ENCODE results near the gene GNAO1.

GNAO1 gene

DNA sequence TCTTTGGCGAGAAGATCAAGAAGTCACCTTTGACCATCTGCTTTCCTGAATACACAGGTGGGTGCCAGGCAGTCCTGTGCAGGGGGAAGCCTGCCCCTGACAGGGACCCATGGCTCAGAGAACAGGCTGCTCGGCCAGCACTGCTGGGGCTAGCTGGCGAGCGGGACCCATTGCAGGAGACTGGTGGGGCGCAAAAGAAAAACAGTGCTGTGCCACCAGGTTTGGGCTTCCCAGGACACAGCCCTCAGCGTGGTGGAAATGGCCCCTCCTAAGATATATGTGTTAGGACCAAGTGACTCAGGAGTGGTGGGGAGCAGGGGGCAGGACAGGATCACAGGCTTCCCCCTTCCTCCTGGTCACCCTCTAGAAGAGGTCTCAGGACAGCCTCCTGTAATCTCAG, 160.2 kb downstream of the GNAO1 start:
- no peak for DNase-seq

DNA sequence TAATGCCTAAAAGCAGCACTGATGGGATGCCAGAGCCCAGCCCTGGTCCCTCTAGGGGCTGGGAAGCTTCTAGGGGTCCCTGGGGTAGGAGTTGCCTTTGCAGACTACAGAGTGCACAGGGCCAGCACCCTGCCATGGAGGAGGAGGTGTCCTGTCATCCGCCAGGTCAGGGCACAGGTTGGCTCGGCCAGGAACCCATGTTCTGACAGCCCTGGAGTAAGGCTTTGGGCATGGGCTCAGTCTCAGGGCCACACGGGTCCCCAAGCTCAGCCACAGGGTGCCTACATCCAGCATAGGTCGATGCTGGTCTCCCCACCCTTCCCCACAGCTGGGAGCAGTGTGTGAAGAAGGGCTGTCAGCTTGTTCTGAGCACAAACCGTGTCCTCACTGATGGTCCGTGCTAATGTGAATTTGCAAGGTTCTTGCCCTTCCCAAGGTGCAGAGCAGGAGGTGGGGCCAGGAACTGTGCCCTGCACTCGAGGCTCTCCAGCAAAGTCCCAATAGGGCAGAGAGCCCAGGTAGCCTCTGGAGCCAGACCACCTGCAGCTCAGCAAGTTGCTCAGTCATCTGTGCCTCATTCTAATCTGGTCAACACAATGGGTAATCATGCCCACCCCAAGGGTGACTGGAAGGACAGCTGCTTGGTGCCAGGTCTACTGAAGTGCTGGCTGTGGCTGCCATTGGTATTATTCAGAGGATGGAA, 161.2 kb downstream of the GNAO1 start:
- no peak for DNase-seq

DNA sequence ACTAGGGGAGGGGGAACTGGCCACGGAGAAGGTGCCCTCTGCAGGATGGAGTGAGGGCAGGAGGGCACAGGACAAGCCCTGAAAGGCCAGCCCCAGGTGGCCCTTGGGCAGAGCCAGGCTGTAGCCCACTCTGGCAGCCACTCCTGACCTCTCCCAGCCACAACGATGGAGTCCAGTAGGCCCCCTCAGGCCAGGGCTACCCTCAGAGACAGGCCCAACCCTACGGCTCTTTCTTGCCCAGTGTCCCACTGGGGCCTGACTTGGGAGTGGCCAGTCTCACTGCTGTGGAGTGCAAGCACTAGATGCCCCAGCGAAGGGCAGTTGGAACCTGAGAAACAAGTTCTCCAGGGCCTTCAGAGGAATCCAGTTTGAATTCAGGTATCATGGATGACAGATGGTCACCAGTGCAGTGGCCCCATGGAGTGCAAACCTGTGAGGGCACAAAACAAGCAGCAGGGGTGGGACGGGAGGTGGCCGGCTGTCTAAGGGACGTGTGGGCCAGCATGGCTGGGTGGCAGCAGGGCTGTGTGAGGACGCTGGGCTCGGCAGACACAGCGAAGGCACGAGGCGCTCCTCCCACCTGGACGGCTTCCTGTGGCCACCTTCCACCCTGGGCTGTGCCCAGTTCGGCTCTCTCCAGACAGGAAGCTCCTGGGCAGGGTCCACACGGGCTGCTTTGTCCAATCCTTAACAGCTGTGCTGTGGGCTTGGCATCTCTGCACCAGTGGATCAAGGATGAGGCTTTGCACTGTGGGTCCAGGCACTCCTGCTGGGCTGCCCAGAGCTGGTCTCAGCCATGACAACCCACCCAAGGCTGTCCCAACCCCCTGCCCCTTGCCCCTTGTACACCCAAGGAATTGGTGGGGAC, 162.0 kb downstream of the GNAO1 start:
- DNase-seq, result no peak

DNA sequence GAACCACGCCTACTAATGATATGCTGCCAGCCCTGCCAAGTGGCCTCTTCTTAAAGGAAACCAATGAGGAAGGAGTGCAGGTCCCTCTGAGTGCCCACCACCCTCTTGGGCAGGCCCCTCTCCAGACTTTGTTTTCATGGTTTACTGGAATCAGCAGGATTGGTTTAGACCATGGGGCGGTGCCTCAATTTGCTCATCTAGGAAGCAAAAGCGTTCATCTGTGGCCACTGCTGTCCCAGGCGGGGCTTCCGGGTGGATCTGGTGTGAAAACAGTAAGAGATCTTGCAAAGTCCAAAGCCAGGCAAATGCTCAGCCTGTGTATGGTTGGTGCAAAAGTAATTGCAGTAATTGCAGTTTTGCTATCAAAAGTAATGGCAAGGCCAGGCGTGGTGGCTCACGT, 162.7 kb downstream of the GNAO1 start:
- no peak for DNase-seq

DNA sequence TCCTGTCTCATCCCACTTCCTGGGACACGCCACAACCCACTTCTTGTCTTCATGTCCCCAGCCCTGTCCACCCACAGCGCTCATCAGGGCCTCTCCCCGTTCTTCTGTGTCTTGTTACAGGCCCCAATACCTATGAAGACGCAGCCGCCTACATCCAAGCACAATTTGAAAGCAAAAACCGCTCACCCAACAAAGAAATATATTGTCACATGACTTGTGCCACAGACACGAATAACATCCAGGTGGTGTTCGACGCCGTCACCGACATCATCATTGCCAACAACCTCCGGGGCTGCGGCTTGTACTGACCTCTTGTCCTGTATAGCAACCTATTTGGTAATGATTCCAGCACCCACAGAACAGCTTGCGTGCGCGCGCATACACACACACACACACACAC, 163.5 kb downstream of the GNAO1 start:
- no peak for DNase-seq

DNA sequence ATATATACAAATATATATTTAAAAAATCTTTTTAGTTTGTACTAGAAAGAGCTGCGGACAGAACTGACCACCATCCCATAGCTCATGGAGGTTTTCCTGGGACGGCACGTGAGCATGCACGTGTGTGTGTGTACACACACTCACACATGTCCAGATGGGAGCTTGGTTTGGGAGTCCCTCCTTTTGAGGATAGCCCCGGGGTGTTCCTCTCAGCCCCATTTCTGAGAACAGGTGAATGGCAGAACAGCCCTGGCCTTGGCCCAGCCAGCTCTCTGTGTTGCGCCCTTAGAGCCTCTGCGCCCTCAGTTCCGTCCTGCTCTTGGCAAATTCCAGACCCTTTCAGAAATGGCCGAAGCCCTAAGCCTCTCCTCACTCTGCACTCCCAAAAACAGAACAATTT, 163.9 kb downstream of the GNAO1 start:
- no peak for DNase-seq

DNA sequence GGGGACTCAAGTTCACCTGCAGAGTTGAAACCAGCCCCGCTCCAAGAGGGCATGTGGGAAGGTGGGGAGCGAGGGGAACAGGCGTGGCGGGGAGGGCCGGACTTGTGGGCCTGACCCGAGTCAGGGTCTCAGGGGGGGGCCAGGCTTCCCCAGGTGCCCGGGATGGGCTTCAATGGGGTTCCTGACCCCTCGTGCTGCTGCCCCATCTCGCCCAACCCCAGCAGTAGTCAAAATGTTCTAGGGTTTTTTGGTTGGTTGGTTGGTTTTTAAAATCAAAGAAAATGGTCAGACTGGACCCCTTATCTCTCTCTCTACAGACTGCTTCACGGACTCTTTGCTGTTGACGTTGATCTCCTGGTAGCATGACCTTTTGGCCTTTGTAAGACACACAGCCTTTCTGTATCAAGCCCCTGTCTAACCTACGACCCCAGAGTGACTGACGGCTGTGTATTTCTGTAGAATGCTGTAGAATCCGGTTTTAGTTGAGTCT, 164.5 kb downstream of the GNAO1 start:
- DNase-seq, result no peak

DNA sequence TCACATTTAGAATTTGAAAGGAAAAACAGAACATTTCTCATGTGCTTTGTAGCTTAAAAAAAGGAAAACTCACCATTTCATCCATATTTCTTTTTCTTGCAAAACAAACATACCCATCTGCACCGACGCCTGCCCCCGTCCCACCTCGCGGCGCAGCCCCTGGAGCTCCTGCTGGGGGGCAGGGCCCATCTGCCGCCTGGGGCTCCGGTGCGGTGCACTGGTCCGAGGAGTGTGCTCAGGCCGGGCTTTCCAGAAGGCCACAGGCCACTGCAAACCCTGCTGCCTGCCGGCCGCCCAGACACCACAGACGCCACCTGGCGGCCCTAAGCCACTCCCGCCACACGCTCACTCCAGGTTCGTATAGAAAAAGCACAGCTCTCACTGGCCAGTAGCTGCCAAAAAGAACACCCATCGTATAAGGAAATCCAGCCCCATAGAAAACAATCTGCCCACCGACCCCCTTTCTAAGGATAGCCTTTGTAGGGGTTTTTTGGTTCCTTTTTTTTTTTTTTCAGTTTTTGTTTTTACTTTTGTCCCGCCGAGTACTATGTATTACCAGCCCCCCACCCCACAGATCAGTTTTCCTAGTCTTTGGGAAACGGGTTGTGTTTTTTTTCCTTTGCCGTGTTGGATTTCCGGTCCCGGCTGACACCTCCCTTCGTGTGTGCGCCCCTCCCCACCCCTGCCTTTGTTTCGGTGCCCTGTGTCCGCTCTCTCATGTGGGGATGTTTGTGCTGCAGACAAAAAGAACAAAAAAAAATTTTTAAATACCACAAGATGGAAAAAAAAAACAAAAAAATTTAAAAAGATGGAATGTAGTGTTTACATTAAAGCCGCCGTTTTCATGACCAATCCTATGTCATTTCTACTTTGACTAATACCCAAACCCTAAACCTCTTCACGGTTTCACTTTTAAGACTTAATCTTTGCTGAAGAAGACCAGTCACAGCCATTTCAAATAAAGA, 165.3 kb downstream of the GNAO1 start:
- peak; percentile 34 for DNase-seq

DNA sequence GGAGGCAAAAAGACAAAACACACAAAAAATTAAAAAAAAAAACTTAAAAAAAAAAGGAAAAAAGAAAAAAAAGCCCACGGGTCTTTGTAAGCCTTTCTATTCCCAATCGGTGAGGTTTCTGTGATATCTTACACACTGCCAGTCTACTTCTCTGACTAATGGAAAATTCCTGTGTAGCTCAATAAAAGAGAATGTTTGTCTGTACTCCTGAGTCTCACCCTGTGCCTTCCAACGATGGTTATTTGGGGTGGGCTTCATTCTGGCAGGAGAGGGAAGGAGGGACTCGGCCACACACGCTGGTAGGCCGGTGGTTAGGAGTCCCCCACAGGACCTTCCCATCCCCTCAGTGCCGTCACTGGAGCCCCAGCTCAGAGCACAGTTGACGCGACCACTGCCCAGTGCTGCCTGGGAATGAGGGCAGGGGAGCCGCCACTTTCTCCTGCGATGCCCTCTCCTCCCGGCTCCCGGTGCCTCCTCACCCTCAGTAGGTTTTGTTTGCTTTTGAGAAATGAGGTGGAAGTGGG, 166.0 kb downstream of the GNAO1 start:
- no peak for DNase-seq

DNA sequence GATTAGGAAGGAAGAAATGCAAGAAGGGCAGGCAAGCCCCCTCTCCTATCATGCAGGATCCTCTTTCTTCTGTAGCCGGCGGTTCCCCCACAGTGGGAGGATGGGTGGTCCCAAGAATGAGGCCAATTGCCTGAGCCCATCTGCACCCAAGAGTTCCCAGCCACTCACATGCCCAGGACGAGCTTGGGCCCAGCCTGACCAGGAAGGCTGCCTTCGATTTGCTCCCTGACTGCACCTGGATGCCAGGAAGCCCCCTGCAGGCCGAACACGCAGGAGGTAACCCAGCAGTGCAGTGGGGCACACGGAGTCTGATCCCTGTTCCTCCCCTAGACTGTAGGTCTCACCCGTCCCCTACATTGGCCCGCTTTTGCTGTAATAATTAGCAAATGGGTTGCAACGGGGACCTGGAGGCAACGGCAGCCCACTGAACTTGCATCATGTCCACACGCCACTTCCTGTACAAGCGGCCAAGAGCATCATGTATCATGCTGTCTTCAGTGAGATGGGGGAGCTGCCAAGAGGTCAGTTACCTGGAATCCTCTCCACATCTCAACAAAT, 166.6 kb downstream of the GNAO1 start:
- DNase-seq, result no peak

DNA sequence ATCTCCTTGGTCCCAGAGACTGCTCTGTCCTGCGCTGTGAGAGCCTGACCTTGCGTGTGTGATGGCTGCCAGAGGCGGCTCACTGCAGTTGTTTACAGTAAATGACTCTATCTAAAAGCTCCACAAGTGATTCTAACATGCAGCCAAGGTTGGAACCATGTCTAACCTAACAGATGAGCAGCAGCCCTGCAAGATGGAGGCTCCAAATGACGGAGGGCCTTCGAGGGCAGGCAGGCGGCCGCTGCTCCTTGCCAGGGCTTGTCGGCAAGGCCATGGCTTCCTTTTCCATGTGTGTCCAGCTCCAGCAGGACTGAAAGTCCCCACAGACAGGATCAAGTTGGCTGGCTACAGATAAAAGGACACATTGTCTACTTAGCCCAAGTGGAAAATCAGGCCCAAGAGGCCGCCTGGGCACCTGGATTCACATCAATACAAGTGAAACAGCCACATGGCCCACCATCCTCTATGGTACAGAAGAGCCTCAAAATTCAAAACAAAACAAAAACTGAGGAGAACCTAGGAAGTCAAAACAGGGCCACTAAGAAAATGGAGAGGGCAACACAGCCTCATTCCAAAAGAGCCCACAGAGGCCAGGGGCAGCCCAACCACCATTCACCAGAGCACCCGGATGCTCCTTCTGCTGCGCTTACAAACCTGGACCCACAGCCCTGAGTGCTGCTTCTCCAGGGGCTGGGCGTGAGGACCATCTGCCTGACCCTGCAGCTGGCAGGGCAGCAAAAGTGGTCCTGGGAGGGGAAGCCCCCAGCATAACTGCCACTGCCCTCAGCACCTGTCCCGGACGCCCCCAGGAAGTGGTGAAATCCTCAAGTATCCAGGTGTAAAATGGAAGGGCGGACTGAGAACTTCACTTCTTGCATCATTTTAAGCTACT, 169.1 kb downstream of the GNAO1 start:
- DNase-seq, result no peak

DNA sequence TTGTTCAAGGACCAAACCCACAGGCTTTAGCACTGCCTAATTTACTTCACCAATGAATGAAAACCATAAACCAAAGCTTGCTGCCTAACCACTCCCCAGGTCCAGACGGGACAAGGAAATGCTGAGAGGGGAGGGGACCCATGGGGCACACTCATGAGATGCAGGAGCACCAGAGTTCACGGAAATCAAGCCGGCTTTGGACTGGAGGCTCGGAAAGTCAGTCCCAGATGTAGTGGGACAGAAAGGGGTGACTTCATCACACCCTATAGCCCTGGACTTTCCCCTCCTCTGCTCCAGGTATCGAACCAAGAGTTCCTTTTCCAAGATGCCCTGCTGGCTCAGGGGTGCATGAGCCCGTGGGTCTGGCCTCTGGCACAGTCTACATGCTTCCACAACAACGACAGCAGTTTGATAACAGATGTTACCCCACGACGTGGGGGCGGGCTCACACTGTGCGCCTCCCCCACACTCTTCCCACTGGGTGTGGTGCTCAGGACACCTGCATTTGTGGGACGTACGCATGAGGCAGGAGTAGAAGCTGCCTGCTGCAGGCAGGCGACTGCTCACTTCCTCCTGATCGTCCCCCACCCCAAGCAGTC, 170.9 kb downstream of the GNAO1 start:
- DNase-seq, result no peak

DNA sequence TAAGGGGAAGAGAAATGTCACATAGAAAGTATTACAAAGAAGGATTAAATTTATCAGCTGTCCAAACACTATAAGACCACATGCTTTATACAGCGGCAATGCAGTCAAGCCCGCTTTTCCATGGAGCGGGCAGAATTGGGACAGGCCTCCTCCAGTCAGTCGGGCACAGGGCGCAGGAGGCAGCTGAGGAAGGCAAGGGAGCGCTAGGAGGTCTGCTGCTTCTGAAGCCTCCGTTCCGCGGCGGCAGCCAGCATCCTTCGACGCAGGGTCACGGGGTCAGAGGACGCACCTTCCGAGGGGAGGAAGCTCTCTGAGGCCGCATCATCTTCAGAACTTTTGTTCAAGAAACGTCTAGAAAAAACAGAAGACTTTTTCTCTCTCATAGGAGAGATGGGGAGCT, 171.4 kb downstream of the GNAO1 start:
- no peak for DNase-seq

DNA sequence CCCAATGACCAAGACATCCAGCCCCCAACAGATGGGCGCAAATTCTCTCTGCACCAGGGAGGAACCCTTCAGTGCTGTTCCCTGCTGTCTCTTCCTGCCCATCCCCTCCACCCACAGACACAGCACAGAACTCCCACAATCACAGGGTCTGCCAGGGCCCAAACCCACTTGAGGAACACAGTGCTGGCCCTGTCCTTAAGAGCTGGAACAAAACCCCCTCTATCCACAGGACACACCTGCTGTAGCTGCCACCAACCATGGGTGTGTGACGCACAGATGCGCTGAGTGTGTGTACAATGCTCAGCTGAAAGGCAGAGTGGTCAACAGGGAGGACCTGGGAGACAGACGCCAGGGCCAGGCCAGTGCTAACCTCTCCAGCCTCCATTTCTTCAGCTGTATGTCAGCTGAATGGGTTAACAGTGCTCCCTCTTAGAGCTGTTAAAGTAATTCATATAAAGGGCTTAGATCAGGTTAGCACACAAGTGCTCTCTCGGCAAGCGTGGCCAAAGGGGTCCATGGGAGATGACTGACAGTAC, 172.0 kb downstream of the GNAO1 start:
- DNase-seq, result no peak

DNA sequence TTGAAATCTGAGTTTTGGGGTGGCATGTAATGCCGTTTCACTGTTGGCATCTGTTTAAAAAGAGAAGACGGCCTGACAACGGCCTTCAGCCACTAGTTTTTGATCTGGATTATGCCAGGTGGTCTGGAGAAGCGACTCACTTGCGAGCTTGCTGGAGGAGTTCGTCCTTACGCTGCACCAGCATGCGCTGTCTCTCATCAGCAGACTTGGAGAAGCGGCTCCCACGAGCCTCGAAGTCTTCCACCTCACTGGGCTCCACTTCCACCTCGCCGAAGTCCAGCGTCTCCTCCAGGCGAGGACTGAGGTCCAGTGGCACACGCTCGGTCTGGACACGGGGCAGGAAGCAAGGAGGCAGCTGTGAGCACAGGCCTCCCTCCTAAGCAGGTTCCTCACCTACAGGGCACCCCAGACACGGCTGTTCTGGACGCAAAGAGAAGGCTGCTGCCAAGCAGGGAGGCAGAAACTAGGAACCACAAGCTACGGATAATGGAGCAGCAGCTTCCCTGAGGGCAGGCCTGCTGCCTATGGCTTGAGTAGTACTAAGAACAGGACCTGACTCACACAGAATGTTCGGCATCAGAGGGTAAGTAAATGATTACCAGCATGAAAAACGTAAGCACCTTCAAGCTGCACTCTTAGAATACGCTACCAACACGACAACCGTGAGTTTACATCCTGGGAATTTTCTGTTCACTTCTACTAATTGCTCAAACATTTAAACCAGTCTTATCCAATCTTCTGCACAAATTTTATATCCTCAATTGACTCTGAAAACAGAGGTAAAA, 172.7 kb downstream of the GNAO1 start:
- DNase-seq, result no peak

DNA sequence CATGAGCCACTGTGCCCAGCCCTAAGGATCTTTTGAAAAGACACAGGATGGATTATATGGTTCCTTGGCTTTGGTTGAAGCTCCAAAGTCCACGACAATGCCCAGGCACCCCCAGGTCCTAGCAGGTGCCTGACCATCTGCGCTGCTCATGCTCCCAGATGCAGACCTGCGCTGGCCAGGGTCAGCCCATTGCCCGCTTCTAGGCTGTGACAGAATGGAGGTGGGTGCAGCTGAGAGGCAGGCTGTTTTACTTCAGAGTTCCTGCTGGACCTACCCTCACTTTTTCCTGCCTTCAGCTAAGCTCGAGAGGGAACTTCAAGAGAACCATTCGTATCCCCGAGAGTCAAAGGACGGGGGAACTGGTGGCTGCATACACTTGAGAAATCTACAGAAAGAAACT, 173.6 kb downstream of the GNAO1 start:
- no peak for DNase-seq

DNA sequence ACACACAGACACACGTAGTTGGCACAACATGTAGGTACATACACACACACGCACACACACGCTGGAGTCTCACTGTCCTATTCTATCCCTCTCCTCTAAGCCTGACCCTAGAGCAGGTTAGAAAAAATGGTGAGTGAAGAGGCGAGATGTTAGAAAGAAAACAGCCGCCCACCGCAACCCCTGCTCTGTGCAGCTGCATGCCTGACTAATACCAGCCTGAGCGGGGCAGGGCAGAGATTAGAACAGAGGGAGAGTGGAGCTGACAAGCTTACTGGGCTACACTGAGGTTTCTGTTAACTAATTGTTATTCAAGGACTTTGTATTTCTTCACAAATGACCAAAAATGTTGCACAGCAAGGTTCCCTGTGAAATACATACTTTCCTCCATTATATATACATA, 174.3 kb downstream of the GNAO1 start:
- no peak for DNase-seq

DNA sequence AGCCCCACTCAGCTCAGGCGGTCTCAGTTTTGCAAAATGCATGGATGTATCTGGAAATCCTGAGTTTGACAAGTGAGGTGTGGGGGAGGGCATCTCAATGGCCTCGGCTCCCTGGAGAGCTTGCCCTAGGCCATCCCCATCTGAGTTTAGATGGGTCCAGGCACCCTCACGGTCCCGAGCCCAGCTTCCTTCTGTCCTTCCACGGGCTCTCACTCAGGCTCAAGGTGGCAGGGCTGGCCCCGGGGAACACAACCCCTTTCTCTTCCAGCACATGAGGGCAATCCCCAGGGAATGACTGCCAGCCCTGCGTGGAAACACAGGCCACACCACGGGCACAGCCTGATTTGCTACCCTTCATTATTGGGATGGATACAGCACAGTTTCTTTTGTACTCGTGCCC, 175.7 kb downstream of the GNAO1 start:
- DNase-seq, result no peak

DNA sequence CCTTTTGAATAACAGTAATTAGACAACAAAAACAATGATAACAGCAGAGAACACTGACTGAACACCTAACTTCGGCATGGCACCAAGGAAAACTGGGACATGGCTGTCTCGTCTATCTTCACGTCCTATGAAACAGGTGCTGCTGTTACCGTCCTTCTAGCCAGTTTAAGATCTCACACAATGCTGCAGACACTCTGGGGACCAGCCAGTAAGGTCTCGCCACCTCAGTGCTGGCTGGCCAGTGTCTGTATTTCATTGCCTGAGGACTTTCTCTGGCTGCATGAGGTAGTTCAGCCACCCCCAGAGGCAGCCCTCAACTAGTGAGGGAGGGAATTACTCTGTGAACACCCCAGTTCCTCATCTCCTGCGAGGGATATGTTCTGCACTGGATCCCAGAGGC, 176.5 kb downstream of the GNAO1 start:
- DNase-seq, result no peak

DNA sequence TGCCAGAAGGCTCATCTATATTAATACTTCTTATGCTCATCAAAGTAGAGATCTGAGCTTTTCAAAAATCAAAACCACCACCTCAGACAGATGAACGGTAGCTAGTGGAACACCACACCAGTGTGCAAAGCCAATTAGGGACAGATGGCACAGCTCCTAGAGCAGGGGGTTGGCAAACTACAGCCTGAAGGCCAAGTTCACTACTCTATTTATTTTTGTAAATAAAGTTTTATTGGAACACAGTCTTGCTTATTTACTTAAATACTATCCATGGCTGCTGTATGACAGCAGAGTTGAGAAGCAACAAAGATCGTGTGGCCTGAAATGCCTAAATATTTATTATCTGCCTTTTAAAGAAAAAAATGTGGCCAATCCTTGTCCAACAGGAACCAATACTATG, 177.3 kb downstream of the GNAO1 start:
- DNase-seq, result no peak
